Brain microvascular endothelial cell (primary cell): ENCODE measurements around the gene FUT2.

Experiments used
- DNase-seq: peaks from one replicate; pipeline ENCODE4 v3.0.0-alpha.2; 2020
- H3K27ac ChIP-seq: fragments of 250-450 bp; sonication (Bioruptor Pico); 2 replicates; pipeline ENCODE4 v1.5.1; 2020; ENCODE audit warnings: mild to moderate bottlenecking, moderate library complexity
- H3K27me3 ChIP-seq: fragments of 250-450 bp; sonication (Bioruptor Pico); replicated peaks from 2 replicates; pipeline ENCODE4 v1.5.1; 2020; ENCODE audit warnings: mild to moderate bottlenecking
- H3K36me3 ChIP-seq: fragments of 250-450 bp; sonication (Bioruptor Pico); replicated peaks from 2 replicates; pipeline ENCODE4 v1.5.1; 2020; ENCODE audit warnings: mild to moderate bottlenecking
- H3K4me3 ChIP-seq: 2 replicates; pipeline ENCODE4 v1.5.1; 2011; ENCODE audit warnings: low read depth, mild to moderate bottlenecking, control low read depth, low read length, moderate library complexity
- in situ Hi-C: cut with HindIII; loops from 2 replicates; pipeline ENCODE4 v1.10.0; 2017; ENCODE audit warnings: low sequenced_read_pairs, low pct_ligation_motif_present
- TF ChIP-seq, protein P1 (sequence below): IDR thresholded peaks from 2 replicates; pipeline ENCODE4 v1.5.1; 2011; ENCODE audit warnings: low read depth, mild to moderate bottlenecking, moderate library complexity, low read length, control low read depth, inconsistent platforms; ENCODE audit errors: missing control alignments

Gene FUT2

DNA sequence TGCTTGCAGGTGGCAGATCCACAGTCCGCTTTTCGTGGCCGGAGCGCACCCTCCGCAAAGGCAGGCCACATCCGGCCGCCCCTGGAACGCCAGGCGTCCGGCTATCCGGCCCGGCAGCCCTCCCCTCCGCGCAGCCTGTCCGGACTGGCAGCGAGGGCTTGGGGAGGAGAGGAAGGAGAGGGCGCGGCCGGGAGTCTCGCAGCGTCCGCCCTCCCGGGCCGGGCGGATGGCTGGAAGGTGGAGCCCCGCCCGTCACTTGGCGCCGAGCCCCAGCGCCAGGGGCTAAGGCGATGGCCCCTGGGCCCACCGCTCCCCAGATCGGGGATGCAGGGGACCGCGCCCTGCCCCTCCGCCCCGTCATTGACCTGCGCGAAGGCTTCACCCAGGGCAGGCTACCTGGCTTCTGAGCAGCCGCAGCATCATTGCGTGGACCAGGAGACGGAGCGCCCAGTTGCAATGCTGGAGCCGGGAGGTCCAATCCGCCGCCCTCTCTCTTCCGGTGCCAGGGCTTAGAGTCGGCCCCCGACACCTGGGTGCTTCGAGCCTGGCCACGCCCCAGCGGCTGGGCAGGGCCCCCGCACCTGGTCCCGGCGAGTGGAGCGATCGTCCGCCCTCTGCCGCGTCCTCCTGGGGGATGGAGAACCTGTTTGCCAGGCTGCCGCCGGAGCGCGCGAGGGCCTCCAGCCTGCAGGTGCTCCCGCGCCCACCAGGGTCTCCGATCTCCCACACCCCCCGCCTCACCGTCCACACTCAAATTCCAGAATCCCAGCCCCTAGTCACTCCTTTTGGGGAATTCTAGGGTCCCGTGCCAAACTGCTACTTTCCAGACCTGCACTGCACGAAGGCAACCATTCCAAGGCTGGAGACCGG is 57.0 kb downstream of the FUT2 start, which contains the start of gene FUT1:
Gene FUT1, minus strand, starts transcription at position 146 of the 870 bp plus-strand sequence. CDS start 1,360 bp downstream, outside the sequence.
- peak within 1 kb of the TSS; percentile 29 for H3K4me3 ChIP-seq
- no peaks in the 10 kb centered on the region for H3K27me3 ChIP-seq
- TF ChIP-seq, protein P1, sequence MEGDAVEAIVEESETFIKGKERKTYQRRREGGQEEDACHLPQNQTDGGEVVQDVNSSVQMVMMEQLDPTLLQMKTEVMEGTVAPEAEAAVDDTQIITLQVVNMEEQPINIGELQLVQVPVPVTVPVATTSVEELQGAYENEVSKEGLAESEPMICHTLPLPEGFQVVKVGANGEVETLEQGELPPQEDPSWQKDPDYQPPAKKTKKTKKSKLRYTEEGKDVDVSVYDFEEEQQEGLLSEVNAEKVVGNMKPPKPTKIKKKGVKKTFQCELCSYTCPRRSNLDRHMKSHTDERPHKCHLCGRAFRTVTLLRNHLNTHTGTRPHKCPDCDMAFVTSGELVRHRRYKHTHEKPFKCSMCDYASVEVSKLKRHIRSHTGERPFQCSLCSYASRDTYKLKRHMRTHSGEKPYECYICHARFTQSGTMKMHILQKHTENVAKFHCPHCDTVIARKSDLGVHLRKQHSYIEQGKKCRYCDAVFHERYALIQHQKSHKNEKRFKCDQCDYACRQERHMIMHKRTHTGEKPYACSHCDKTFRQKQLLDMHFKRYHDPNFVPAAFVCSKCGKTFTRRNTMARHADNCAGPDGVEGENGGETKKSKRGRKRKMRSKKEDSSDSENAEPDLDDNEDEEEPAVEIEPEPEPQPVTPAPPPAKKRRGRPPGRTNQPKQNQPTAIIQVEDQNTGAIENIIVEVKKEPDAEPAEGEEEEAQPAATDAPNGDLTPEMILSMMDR, result peak; percentile 5
- H3K27ac ChIP-seq, result no peak within 1 kb of the TSS
- no peaks in the 10 kb centered on the region for H3K36me3 ChIP-seq
- DNase-seq, result no peak
- in situ Hi-C loops, result no loop called here

GRCh38 chr19:48755084-48755641 is 59.4 kb downstream of the FUT2 start, which contains the start of gene FGF21:
Gene FGF21, plus strand, starts transcription at chr19:48755524. Its CDS starts 713 bp downstream, at chr19:48756237.
- H3K27ac ChIP-seq, result no peak within 1 kb of the TSS
- no peak for DNase-seq
- in situ Hi-C loops, result no loop called here
- H3K4me3 ChIP-seq, result no peak within 1 kb of the TSS
- H3K36me3 ChIP-seq, result no peaks in the 10 kb centered on the region
- TF ChIP-seq, protein P1, result no peak
- no peaks in the 10 kb centered on the region for H3K27me3 ChIP-seq
